HG03354 (cell line): ENCODE results near the gene SPACA7.

Experiments
- ATAC-seq: cut with Tn5 transposase; IDR thresholded peaks from one replicate; pipeline ENCODE4 v1.9.1; 2021; ENCODE audit warnings: mild to moderate bottlenecking; ENCODE audit not compliant: unreplicated experiment, poor library complexity, severe bottlenecking

The SPACA7 gene

GRCh38 chr13:112445411-112446271 is 69.5 kb downstream of the SPACA7 start:
- ATAC-seq: no peak

- no peak for ATAC-seq
These were observed 70.2 kb downstream of the SPACA7 start for GRCh38 chr13:112446347-112446861.

GRCh38 chr13:112446867-112447266 is 70.7 kb downstream of the SPACA7 start:
- no peak for ATAC-seq

DNA sequence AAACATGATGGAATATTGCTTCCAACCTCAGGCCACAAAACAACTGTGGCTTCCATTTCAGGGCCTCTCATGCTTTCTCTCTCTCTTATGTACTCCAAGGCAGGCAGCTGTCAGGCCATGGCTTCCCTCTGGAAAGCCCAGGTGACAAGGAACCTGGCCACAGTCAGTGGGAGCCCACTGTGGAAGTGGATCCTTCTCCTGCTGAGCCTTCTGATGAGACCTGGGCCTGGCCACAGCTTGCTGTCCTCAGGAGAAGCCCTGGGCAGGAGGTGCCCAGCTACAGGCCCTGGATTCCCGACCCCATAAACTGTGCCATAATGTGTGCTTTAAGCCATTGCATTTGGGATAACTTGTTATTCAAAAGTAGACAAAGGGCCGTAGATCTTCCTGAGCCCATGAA is 71.2 kb downstream of the SPACA7 start:
- ATAC-seq: no peak

GRCh38 chr13:112447761-112448603 is 71.8 kb downstream of the SPACA7 start:
- ATAC-seq: no peak

DNA sequence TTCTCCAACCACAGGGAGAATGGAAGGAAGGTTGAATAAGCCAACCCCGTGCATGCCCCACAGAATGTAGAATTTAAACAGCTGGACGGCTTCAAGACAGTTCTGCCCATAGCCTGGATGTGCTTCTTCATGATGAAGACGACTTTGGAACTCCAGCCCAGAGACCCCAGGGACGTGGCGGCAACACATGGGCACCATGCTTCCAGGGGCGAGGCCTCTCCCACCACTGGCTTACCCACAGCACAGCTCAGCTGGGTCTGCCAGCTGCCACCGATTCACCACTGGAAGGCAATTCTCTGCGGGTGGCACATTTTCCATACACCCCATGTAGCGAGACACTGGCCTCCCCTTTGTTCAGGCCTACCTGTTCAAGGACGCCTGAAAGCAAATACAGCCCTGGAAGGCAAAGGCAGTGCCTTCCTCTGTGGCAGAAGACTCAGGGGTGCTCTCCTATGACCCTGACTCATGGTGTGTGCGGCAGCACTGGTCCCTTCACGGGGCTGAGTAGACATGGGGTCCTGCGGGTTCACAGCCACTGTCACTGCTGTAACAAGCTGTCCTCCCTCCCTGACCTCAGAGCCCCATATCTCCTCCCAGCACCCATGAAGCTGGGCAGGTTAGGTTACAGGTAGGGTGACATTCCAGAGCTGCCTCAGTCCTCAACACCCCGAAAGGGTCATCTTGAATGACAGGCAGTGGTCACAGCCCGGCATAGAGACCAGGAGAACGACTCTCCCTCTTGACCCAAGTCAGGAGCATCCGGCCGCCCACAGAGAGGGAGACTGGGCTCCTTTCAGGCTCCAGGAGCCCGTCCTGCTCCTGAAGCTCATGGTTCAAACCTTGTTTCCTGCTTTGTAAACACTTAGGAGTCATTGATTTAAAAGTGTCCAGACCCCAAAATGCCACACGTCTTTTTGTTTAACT is 72.7 kb downstream of the SPACA7 start:
- no peak for ATAC-seq

DNA sequence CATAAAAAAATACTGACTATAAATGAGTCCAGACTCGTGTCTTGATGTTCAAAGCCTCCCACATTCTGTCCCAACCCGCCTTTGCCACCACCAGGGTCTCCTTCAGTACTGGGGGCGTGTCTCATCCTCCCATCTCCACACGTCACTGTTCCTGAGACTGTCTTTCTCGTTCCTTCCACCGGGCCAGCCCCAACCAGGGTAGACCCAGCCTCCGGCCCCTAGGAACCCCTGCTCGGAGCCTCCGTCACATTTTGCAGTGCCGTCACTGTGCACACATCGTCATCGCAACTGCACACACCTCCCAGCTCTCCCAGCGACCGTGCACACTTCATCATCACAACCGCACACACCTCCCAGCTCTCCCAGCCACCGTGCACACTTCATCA is 73.4 kb downstream of the SPACA7 start:
- ATAC-seq: no peak

DNA sequence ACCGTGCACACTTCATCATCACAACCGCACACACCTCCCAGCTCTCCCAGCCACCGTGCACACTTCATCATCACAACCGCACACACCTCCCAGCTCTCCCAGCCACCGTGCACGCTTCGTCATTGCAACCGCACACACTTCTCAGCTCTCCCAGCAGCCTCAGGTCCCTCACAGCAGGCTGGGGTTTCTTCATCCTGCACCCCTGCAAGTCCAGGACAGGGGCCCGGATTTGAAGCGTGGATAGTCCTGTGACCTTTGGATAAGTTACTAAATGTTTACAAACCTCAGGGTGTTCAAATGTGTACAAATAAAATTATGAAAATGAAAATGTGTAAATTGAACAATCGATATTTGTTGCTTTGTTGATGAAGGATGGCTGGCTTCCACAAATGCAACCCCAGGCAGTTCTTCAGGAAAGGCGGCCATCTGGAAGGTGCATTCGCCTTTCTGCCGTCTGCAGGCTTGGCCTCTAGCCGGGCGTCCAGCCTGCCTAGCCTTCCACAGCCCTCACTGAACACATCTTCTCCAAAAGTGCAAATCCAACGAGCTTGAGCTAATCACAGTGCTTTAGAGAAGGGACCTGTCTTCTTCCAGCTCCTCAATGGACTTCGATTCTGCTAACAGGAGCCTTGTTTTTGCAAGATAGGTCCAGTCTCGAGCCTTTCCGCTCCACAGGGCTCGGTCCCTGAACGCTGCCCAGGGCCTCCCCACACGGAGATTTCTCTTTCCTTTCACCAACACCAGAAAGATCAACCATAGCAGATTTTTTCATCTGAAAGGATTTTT is 74.2 kb downstream of the SPACA7 start:
- no peak for ATAC-seq

- no peak for ATAC-seq
These were observed 74.7 kb downstream of the SPACA7 start for GRCh38 chr13:112450904-112451240.

DNA sequence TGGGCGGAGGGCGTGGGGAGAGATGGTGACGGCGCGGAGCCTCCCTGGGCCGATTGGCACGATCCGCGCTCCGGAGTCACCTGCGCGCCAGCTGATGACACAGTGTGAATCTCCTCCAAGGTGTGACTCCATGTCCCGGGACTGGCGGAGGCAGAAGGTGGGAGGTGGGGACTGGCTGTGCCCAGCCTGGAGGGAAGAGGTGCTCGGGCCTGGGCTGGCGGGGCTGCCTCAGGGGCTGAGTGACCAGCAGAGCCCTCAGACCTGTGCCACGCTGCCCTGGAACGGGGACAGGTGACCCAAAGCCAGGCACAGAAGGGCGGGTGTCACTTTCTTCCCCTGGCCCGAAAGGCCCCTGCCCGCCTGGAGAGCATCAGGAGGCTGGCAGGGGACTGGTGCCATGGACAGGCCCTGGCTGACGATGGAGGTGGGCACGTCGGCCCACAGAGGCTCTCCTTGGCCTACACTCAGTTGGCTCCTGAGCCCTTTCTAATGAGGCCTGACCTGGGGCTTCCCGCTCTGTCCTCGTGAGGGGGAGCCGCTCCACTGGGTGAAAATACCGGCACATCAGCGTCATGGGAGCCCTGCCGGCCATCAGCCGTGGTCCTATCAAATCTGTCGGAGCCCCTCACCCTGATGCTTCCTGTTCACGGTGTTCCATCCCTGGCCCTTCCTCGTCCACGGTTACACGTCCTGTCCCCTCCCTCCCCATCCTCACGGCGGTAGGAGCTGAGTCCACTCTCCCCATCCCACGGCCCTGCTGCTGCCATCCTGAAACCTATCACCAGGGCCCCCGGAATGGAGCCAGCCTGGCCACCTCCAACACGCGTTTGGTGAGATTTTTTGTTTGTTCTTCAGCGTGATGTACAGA is 75.6 kb downstream of the SPACA7 start:
- ATAC-seq: no peak

GRCh38 chr13:112452380-112453206 is 76.4 kb downstream of the SPACA7 start:
- ATAC-seq: no peak

- ATAC-seq: no peak
These were observed 77.2 kb downstream of the SPACA7 start for GRCh38 chr13:112453207-112453829.

- ATAC-seq: no peak
These were observed 77.9 kb downstream of the SPACA7 start for GRCh38 chr13:112453874-112454647.

- ATAC-seq: no peak
These were observed 78.6 kb downstream of the SPACA7 start for GRCh38 chr13:112454648-112455334.

DNA sequence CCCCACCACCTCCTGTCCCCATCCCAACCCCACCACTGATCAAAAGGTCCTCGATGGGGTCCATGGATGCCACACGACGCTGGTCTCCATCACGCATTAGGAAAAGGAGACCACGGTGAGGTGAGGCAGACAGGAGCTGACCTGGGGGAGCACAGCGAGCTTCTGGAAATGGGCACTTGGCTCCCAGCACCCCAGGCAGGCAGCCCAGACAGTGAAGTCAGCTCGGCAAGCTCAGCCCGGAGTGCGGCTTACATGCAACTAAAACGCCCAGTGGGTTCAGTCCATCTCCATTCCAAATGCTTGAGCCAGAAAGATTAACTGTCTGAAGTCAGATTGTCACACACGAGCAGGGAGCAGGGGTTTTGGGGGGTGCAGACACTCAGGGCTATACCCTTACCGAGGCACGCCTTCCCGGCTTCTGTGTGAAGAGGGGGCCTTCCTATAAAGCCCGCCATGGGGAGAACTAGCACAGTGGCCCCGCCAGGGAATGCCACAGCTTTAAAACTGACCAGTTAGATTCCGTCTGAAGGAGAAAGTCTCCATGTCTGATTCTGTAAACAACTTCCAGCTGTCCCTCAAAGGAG is 79.4 kb downstream of the SPACA7 start:
- no peak for ATAC-seq
